GM19025 (cell line): Measurements from ENCODE around the gene PRXL2B.
"Not testable (repeated sequence)": the region's sequence is repeated elsewhere in the genome, so short reads cannot be mapped to it uniquely, and the experiment has no call there.

Source experiments
- ATAC-seq: cut with Tn5 transposase; IDR thresholded peaks from one replicate; pipeline ENCODE4 v1.9.1; 2021; ENCODE audit warnings: mild to moderate bottlenecking, low read depth, moderate library complexity; ENCODE audit not compliant: unreplicated experiment

PRXL2B gene

DNA sequence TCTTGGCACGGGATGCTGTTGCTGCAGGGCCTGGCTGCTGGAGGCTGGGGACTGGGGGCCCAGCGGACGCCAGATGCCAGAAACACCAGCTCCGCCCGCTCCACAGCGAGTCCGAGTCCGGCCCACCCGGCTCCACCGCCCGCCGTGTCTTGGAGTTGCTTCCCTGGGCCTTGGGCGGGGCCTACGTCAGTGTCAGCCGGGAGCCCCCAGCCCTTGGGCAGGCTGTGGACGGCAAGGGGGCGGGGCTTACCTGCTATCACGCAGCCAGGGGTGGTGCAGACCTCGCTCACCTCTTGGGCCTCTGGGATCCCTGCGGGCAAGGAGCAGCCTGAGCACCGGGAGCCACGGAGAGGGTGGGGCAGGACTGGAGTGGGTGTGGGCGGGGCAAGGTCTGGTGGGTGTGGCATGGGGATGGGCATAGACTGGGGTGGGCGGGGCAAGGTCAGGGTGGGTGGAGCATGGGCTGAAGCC, 24.5 kb downstream of the PRXL2B start:
- no peak for ATAC-seq

DNA sequence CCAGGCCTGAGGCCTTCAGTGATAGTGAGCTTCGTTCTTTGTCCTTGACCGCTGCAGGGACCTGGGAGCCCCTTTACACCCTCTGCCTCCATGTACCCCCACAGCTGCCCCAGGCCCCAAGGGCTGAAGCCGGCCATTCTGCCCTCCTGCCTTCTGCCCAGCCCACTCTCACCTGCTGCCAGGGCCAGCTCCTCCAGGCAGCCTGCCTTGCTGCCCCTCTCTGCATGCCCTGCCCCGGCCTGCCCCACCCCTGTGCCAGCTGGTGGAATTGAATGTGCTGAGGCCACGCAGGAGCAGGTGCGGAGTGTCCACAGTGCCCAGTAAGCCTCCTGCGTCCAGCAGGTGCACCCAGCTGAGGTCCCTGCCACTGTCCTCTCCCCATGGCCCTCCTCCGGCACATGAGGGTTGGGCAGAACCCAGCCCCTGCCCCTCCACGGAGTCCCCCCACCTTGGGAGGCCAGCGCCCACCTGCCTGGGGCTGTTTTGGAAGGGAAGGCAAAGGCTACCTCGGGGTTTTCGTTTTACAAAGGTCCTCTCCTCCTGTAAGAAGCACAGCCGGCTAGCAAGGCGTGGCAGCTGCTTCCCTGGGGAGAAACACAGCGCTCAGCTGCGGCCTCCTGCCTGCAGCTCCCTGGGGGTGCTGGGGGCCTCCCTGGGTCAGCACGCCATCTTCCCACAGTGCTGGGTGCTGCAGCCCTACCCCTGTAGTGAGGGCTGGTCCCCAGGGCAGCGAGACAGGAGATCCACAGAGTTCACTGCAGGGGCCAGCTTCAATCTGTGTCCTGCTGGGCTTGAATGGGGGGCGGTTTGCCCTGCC, 25.3 kb downstream of the PRXL2B start:
- ATAC-seq = no peak

DNA sequence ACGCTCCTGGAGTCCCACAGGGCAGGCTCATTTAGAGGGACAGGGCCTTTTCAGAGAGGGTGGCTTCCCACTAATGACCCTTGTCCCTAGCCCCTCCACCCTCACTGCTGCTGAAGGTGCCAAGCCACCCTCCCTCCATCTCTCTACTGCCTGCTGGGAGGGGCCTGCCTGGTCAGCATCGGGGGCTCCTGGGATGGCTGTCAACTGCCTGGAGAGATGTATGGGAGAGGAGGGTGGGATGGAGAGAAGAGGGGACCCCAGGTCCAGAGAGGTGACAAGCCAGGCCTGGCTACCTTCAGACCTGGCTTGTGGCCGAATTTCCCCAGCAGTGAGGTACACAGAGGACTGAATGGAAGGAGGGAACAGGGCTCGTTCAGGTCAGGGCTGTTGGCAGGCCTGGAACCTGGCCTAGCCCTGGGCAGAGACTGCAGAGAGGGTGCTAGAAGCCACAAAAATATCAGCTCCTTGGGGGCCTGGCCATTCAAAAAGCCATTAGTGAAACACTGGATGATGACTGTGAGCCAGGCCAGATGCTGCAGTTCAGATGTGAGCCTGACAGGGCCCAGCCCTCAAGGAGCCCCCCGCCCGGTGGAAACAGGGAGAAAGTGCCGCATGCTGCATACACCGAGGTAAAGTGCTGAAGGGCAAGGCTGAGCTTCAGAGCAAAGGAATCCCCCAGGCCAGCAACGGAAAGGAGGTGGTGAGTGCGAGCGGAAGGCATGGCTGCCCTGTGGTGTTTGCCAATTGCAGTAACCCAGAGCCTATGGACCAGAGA, 26.2 kb downstream of the PRXL2B start:
- ATAC-seq = no peak

DNA sequence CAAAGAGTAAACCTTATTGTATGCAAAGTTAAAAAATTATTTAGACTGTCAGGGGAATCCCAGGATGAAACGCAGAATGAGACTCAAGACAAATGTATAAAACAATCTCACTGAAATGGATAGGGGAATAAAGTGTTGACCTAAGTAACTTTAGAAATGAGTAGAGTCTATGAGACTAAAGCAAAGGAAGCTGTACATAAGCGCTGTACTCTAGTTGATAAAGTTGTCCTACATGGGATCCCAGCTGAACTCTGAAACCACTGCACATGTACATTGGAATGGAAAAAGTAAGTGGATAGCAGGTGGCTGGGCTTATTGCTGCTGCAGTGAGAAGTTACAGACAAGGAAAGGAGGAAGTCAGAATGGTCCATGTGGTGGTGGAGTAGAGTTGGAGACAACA, 27.6 kb downstream of the PRXL2B start:
- ATAC-seq = no peak

DNA sequence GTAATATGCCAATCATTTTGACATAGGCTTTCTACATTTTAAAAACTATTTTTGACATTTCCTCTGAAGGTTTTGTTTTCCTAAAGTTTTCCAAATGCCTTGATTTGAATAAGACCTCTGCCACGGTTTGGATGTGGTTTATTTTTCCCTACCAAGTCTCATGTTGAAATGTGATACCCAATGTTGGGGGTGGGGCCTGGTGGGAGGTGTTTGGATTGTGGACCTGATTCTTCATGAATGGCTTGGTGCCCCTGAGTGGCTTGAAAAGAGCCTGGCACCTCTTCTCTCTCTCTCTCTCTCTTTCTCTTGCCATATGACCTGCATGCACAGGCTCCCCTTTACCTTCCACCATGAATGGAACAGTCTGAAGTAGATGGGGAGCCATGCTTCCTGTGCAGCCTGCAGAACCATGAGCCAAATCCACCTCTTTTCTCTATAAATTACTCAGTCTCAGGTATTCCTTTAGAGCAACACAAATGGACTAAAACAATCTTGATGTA, 31.4 kb downstream of the PRXL2B start:
- ATAC-seq = no peak

DNA sequence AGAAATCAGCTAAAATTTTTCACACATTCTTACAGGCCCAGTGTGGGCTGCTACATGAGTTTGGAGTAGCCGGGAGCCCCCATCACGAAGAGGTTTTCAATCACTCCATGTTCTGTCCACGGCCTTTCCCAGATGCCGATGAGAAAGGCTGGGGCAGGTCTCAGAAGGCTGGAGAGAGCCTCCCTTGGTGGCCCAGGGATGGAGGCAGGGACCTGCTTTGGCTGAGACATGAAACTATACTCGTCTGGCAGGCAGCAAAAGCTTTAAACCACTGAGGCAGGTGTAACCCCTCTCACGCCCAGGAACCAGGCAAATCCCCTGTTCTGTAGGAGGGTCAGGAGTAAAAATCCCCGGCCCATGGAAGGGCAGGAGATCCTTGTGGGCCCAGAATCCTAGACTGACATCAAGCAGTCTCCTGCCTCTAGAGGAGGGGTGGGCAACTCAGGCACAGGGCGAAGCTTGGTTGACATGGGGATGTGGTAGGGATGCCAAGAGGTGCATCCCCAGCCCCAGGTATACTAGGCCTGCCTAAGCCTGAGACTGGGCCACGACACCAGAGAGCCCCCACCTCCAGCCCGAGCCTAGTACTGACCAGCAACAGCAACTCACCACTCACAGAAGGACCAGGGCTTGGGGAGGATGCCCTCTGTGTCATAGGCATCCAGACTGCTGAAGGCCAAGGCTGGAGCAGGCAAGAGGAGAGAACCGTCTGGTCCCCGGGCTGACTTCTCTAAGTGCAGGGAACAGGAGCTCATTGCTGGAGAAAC, 37.2 kb downstream of the PRXL2B start:
- no peak for ATAC-seq

DNA sequence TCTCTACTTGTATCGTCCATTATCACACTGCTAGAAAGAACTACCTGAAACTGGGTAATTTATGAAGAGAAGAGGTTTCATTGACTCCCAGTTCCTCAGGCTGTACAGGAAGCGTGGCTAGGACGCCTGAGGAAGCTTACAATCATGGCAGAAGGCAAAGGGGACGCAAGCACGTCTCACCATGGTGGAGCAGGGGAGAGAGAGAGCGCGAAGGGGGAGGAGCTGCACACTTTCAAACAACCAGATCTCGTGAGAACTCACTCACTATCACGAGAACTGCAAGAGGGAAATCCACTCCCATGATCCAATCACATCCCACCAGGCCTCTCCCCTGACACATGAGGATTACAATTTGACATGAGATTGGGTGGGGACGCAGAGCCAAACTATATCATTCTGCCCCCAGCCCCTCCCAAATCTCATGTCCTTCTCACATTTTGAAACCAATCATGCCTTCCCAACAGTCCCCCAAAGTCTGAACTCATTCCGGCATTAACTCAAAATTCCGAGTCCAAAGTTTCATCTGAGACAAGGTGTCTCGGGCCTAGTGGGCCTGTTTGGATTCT, 38.2 kb downstream of the PRXL2B start:
- ATAC-seq = no peak

DNA sequence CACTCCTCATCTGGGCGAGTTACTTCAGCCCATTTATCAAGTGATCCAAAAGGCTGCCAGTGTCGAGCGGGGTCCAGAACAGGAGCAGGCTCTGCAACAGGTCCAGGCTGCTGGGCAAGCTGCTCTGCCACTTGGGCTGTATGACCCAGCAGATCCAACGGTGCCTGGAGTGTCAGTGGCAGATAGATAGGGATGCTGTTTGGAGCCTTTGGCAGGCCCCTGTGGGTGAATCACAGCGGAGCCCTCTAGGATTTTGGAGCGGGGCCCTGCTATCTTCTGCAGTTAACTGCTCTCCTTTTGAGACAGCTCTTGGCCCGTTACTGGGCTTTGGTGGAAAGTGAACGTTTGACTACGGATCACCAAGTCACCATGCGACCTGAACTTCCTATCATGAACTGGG, 38.7 kb downstream of the PRXL2B start:
- ATAC-seq = no peak

DNA sequence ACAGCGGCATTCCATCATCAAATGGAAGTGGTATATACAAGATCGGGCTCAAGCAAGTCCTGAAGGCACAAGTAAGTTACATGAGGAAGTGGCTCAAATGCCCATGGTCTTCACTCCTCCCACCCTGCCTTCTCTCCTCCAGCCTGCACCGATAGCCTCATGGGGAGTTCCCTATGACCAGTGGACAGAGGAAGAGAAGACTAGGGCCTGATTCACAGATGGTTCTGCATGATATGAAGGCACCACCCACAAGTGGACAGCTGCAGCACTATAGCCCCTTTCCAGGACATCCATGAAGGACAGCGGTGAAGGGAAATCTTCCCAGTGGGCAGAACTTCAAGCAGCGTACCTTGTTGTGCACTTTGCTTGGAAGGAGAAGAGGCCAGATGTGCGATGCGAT, 39.2 kb downstream of the PRXL2B start:
- ATAC-seq = not testable (repeated sequence)

DNA sequence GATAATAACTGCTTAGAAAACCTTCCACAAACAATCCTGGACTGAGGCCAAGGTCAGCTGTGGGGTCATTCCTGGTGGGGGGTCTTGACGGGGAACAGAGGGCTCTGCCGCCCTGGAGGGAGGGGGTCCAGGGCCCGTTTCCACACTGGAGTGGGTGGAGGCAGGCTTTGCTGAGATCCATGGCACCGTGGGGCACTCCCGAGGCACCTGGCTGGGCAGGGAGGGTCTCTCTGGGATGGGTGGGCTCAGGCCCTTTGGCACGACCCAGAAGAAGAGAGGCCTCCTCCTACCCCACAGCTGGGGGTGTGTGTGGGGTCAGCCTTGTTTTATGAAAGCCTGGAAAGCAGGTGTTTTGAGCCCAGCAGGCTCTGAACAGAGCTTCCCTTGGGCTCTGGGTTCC, 41.2 kb downstream of the PRXL2B start:
- no peak for ATAC-seq

DNA sequence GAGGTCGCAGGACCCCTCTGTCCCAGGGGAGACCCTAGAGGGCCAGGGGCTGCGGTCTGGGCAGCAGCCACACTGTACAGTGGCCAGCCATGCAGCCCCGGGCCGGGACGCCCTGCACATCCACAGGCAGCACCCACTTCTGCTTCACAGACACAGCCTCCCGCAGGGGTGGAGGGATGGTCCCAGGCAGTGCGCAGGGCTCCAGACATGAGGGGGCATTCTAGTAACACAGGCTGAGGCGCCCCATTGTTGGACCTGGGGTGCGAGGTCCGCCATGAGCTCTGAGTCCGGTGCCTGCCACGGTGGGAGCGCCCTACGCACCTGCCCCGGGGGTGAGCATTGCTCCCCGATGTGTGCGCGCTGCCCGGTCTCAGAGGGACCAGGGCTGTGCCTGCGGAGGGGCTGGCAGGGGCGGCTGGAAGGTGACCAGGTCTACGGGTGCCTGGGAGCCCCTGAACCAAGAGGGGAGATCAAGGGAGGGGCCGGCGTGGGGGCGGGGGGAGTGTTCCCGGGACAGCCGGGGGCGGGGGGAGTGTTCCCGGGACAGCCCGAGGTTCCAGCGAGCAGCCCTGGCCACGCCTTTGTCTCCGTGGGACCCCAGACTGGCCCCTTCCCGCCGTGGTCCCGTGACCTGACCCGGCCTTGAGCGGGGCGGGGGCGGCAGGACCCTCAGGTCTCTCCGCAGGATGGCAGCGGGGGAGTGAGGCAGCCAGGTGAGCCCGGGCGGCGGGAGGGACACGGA, 41.8 kb downstream of the PRXL2B start:
- no peak for ATAC-seq

DNA sequence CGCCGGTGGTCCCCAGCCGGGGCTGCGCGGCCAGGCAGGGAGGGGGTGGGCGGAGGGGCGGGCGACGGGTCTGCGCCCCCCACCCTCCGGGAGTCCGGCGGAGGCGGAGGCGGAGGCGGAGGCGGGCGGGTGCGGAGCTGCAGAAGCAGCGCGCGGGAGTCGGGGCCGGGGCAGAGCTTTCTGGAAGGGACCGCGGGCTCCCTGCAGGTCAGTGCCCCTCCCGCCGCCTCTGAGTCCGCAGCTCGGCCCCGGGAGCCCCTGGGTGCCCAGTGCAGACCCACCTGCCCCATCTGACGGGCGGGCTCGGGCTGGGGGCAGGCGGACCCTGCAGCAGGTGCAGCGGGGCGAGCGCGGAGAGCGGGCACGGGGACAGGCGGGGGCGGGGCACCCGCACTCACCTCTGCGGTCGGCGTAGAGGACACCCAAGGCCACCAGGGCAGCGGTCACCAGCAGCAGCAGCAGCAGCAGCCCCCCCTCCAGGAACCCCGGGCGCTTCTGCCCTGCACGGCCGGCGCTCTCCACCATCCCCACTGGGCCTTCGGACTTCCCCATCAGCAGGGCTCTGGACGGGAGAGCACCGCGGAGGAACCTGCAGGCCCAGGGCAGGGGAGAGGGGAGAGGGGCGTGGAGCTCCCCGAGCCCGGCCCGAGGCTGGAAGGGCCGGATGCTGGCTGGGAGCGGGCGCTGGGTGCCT, 42.5 kb downstream of the PRXL2B start:
- no peak for ATAC-seq

DNA sequence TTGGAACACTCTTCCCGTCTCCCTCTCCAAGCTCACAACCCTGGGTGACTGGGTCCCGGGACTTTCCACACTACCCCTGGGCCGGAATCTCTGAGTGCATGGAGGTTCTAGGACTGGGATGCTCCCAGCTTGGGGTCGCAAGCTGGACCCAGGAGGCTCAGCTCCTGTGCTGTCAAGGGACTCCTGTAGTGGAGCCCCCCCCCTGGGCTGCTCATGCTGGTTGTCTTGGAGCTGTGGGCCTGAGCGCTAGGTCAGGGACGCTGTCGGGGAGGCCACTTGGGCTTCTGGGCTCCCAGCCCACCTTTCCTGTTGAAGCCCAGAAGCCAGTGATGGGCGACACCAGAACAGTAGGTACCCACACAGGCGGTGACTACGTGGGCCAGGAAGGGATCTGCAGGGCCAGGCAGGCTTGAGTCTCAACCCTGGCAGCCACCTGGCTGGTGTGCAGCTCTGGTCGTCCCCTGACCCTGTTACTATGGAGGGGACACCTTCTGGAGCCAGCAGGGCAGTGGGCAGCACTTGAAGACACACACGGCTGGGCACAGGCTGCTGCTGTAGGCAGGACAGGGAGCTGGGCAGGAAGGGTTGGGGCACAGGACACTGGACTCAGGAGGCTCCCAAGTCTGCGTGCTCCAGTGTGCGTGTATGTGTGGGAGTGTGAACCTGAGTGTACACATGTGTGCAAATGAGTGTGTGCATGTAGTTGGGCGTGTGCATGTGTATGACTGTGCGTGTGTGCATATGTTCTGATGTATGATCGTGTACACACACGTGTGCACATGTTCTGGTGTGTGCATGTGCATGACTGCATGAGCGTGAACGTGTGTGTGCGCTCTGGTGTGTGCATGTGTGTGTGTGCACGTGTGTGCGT, 43.3 kb downstream of the PRXL2B start:
- no peak for ATAC-seq

DNA sequence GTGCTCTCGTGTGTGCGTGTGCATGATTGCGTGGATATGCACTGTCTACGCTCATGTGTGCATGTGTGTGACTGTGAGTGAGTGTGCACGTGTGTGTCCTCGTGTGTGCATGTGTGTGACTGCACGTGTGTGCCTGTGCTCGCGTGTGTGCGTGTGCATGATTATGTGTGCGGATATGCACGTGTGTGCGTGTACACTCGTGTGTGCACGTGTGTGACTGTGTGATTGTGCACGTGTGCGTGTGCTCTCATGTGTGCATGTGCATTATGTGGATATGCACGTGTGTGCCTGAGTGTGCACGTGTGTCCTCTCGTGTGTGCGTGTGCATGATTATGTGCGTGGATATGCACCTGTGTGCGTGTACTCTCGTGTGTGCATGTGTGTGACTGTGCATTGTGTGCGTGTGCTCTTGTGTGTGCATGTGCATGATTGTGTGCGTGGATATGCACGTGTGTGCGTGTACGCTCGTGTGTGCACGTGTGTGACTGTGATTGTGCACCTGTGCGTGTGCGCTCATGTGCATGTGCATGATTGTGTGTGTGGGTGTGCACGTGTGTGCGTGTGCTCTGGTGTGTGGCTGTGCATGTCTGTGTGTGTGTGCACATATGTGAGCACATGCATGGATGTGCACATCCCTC, 44.0 kb downstream of the PRXL2B start:
- ATAC-seq = no peak

DNA sequence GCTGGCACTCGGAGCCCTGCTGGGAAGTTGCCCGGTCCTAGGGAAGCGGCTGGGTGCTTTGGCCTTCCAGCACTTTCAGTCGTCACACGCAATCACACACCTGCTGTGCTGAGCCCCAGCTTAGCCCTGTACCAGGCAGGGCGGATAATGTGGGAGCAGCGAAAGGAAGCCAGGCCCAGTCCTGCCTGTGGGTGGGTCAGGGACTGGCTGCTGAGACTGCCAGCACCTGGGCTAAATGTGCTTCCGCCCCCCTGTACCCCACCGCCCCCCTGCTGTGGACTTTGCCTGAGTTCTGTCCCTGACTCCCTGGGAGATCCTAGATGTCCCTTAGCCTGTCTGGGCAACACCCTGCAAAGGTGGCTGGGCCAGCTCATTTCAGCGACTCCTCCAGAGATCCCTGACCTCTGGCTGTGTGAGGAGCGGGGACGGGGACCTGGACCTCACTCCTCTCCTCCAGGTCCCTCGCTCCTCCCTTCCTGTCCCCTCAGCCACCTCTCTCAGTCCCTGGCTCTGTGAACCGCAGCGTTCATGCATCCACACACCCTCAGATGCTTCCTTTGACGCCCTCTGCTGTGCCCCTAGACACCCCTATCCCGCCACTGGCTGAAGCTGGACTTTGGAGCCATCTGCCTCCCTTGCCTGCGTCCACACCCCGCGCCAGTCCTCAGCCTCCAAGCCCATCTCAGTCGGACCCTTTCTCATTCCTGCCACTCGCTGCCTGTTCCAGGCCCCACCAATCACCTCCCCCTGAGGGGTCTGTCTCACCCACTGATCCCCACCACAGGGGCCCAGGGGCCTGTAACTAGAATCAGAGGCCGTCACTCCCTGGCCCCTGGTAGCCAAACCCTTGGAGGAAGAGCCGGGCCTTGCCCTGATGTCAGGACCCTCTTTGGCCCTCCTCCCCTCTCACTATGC, 44.8 kb downstream of the PRXL2B start:
- ATAC-seq = no peak

DNA sequence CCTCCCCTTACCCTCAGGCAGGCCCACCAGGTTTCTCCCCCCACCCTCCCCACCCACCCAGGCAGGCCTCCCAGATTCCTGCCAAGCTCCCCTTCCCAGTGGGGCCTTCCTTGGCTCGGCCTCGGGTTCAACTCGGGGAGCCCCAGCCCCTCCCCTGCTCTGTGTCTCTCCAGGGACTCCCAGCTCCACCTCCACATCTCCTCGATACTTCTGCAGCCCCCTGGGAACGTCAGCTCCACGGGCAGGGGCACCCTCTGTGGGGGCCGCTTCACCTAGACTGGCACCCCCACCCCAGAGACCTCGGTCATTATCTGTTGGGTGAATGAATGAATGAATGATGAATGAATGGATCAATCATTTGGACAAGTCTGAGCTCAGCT, 45.5 kb downstream of the PRXL2B start:
- ATAC-seq = no peak
